ENCODE measurements around the gene NOVA2.
A peak's percentile ranks its signal among the peaks of the same experiment; 100 is the strongest.

NOVA2 gene

GRCh38 chr19:45959517-45960025 is 14.1 kb downstream of the NOVA2 start:
- DNase-seq = no peak

DNA sequence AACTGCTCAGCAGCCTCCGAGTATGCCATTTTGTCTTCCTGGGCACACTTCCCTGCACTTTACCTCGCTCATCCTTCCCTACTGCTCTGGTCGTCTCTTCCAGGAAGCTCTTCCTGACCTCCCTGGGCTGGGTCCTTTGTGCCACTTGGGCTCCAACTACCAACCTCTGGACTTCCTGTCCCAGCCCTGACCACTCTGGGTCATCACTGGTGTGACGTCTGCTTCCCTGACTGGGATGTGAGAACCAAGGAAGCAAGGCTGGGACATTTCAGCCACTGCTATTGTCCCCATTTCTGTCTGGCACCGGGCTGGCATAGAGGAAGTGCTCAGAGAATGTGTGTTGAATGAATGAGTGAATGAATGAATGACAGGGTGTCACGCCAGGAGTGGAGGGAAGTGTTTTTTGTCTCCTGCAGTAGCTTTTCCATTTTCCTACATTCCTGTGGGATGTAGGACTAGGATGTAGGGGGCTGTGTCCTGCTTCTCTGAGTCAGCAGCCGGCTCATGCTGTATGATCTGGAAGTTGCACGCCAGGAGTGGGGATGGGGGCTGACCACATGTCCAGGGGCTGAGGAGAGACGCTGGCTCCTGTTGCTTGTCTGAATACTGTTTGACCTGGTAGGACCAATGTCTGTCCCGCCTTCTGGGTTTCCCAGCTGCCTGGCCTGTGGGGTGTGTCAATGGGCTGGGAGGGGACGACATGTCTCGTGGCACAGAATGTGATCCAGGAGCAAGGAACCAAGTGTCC is 14.7 kb downstream of the NOVA2 start:
- DNase-seq = no peak

DNA sequence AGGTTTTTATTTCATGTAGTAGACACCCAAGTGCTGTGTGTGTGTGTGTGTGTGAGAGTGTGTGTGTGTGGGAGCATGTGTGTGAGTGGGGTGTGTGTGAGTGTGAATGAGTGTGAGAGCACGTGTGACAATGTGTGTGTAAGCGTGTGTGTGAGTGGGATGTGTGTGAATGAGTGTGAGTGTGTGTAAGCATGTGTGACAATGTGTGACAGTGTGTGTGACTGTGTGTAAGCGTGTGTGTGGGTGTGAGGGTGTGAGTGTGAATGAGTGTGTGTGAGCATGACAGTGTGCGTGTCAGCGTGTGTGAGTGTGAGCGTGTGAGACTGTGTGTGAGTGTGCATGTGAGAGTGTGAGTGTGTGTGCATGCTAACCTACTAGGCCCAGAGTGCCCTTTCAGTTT is 15.3 kb downstream of the NOVA2 start:
- DNase-seq = no peak

- no peak for DNase-seq
These were observed 17.6 kb downstream of the NOVA2 start for GRCh38 chr19:45955905-45956608.

- no peak for DNase-seq
These were observed 19.5 kb downstream of the NOVA2 start for GRCh38 chr19:45954156-45954555.

DNA sequence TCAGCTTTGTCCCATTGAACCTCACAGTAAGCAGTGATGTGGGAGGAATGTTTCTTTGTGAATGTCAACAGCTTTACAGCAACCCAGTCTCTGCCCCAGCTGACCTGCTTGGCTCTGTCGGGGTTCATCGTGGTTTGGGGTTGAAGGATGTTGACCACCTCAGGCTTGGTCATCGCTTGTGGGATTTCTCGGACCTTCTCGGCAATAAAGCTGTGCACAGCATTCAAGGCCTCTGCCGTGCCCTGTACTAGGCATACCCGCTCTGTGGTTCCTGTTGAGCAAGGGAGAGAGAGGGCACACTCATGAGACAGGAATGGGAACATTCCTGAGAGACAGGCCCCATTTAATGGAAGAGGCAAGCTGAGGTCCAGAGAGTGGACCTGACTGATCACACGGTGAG is 20.0 kb downstream of the NOVA2 start:
- no peak for DNase-seq

DNA sequence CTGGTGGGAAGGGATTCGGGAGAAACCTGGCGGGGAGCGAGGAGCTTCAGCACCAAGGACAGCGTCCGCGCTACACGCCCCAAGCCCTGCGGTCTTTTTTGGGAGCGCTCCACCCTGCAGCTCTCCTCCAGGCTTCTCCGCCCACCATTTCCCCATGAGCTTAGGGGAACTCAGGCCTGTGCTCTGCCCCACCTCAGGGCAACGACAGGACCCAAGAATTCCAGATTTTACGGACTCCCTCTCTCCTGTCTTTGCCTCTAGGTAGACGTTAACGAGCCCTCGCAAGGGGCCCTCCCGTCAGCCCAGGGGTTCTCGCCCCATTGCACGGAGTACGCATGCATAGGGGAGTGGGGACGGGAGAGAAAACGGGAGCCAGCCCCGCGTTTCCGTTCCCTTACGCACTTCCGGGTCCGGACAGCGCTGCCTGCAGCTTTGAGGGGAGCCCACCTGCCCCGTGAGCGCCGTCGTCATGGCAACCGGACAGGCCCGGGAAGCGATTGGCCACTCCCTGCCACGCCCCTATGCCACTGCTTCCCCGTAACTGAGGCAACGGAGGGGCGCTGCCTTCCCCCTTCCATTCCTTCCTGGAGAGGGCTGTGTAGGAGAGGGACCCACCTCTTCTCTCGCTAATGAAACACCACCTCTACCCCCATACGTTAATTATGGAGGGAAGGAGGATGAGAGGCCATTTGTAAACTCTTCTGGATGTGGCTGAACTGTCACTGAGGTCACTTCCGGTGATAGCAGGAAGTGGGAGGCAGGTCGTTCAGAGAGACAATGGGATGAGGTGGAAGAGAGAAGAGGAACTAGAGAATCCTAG is 20.8 kb downstream of the NOVA2 start:
- DNase-seq = no peak

GRCh38 chr19:45952341-45952685 is 21.4 kb downstream of the NOVA2 start:
- DNase-seq = no peak

DNA sequence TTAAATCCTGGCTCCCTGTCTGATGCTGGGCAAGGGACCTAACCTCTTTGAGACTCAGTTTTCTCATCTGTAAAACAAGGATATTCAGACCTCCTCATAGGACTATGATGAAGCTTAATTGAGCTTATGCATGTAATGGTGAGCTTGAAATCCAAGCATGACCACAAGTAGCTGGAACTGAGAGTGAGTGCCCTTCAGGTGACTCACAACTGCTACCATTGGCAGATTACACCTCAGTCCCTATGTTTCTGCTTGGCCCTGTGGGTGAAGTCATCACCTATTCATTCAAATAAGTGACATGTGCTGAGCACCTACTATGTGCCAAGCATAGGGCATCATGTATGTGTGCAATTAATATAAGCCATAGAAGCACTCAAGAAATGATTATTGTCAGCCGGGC is 25.7 kb downstream of the NOVA2 start:
- DNase-seq = no peak

DNA sequence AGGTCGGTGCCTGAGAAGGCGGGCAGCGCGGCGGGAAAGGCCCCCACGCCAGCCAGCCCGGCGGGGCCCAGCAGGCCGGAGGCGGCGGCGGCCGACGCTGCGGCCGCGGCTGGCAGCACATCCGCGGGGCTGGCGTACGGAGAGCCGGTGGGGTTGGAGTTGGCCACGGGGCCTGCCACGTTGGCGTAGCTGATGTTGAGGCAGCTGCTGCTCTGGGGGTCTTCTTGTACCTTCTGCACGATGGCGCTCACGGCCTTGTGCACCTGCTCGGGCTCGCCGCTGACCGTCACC is 33.2 kb downstream of the NOVA2 start:
- no peak for DNase-seq

GRCh38 chr19:45939792-45940514 is 33.7 kb downstream of the NOVA2 start:
- no peak for DNase-seq

DNA sequence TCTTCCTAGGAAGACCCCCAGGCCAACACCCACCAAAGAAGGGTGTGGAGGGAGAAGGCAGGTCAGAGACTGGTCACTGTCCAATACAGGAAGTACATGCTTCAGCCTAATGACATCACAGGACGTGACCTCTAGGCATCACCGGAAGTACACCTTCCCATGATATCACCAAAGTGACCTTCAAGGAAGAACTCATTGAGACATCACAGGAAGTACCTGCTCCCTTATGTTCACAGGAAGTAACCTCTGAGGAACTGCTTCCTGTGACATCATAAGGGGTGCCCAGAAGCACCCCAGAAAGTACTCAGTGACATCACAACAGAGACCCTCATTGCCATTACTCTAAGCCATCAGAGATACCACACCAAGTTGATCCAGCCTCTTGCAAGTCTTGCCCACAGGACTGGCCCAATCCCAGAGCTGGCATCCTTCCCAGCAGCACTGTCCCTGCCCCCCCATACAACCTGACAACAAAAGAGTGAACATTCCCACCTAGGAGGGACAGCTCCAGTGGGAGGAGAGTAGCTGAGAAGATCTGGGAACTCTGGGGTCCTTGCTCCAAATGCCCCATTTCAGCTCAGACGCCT is 34.8 kb downstream of the NOVA2 start:
- DNase-seq = no peak

DNA sequence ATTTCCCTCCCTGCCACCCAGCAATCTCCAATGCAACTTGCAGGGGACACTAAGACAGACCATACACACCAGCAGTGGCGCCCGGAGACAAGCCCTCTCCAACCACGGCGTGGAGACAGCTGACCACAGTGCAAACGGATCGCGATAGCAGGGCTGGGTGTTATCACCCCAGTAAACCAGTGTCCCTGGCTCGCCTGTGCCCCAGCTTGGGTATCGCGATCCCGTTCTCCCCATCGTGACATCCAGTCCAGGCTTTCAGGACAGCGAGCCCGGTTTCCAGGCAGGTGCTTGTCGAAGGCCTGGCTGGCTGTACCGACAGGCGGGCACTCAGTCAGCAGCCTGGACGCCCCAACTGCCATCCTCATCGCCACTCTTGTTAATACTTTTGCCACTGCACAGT is 38.4 kb downstream of the NOVA2 start:
- no peak for DNase-seq

GRCh38 chr19:45934551-45935230 is 39.0 kb downstream of the NOVA2 start:
- DNase-seq = no peak

- no peak for DNase-seq
These were observed 39.9 kb downstream of the NOVA2 start for GRCh38 chr19:45933759-45934158.

DNA sequence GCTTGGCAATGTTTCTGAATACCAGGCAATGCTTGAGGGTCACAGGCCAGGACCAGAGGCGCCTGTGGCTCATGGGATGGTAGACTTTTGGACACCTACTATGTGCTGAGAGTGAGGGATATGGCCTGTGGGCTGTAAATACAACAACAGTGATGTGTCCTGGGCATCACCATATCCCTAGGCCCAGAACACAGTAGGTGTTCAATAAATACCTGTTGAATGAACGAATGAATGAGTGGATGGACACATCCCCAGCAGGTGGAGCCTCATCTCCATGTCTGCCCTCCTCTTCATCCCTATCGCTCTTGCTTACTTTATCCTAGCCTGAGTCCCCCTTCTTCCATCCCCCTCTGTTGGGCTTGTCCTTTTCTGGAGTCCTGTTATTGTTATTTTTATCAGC is 42.6 kb downstream of the NOVA2 start:
- DNase-seq = no peak

DNA sequence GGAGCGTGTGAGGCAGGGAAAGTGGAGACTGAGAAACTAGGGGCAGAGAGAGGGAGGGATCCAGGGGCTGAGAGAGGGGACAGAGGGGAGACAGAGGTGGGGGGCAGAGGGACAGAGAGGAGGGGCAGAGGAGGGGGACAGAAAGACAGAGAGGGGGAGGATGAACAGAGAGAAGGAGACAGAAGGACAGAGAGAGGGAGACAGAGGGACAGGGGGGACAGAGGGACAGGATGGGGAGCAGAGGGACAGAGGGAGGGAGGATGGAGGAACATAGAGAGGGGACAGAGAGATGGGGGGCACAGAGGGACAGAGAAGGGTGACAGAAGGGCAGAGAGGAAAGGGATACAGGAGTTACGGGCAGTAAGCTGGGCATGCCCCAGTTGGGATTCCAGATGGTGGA is 44.4 kb downstream of the NOVA2 start:
- no peak for DNase-seq

GRCh38 chr19:45927565-45928261 is 46.0 kb downstream of the NOVA2 start:
- peak; percentile 89 for DNase-seq

DNA sequence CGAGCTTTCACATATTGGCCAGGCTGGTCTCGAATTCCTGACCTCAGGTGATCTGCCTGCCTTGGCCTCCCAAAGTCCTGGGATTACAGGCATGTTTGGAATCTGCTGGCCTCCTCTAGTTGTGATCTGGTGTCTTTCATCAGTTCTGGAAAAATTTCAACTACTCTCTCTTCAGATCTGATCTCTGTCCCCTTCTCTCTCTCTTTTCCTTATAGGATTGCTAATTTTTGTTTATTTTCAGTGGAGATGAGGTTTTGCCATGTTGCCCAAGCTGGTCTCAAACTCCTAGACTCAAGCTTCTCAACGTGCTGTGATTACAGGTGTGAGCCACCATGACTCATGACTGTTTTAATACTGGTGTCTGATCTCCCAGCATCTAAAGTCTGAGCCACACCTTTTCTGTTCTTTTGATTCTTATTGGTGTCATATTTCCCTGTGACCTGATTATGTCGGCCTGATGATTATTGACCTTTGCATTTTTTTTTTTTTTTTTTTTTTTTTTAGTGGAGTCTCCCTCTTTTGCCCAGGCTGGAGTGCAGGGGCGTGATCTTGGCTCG is 48.7 kb downstream of the NOVA2 start:
- no peak for DNase-seq

GRCh38 chr19:45922281-45922680 is 51.4 kb downstream of the NOVA2 start:
- no peak for DNase-seq

GRCh38 chr19:45920458-45920857 is 53.2 kb downstream of the NOVA2 start:
- no peak for DNase-seq
